Colonic mucosa (tissue), 4 donors: ENCODE data around the gene SLC29A2. TPM values are rescaled to one million over a fixed set of nuclear protein-coding genes. Genes with fewer than 3 reads are reported as not detected.

Experiments
- DNase-seq: peaks from one replicate; pipeline ENCODE4 v3.0.0-alpha.2; 2020
- H3K27ac ChIP-seq: fragments of 200-600 bp; one replicate; pipeline ENCODE4 v1.8.0; 2021
- H3K27me3 ChIP-seq: fragments of 200-600 bp; one replicate; pipeline ENCODE4 v1.8.0; 2021
- H3K36me3 ChIP-seq: fragments of 200-600 bp; one replicate; pipeline ENCODE4 v1.8.0; 2021
- H3K4me1 ChIP-seq: fragments of 200-600 bp; one replicate; pipeline ENCODE4 v1.8.0; 2021; ENCODE audit warnings: mild to moderate bottlenecking
- H3K4me3 ChIP-seq: fragments of 200-600 bp; one replicate; pipeline ENCODE4 v1.8.0; 2021
- H3K9ac ChIP-seq, 2 donors: one replicate each; pipeline ENCODE4 v1.7.0; 2013; ENCODE audit warnings: control low read depth in 2 of 2, low read depth in 2 of 2, low read length in 2 of 2
- H3K9me3 ChIP-seq: fragments of 200-600 bp; one replicate; pipeline ENCODE4 v1.8.0; 2021
- CTCF ChIP-seq: fragments of 200-600 bp; IDR thresholded peaks from one replicate; pipeline ENCODE4 v1.8.0; 2022; ENCODE audit warnings: antibody characterized with exemption, mild to moderate bottlenecking
- intact Hi-C: fragments of 100-400 bp; cut with DNase I; formaldehyde crosslinking; loops from one replicate; pipeline ENCODE4 v1.14.1; 2022
- total RNA-seq, 2 donors: library from RNA; stranded (reverse); fragmentation: NEBNext Ultra II Directional in 1 of 2; extraction: Animal tissue kit (Norgen Biotek cat#: 25700) in 1 of 2; gene quantifications; one replicate each; pipeline ENCODE4 v1.2.1, GENCODE V29; 2021
- donor health status: healthy.
- donor health status: DM: no; HTN: no; CAD: no.
- donor health status: DM: no; HTN: no; CAD: no.

SLC29A2 gene
- total RNA-seq, 2 donors from 2014 or later: 20.2 to 28.3 TPM

- H3K27me3 ChIP-seq: no peaks in the 10 kb centered on the region
- no peaks in the 10 kb centered on the region for H3K36me3 ChIP-seq
- no peak overlapping the region for H3K4me3 ChIP-seq
- H3K4me1 ChIP-seq: no peaks in the 10 kb centered on the region
- H3K9me3 ChIP-seq: no peaks in the 10 kb centered on the region
- H3K9ac ChIP-seq: no peak overlapping the region
- intact Hi-C loops: no loop called here
- DNase-seq: no peak
- H3K27ac ChIP-seq: no peak overlapping the region
- TF ChIP-seq CTCF: no peak
These were observed 1.7 kb upstream of the SLC29A2 start for GRCh38 chr11:66373265-66373664.

GRCh38 chr11:66369073-66369894 is 2.3 kb downstream of the SLC29A2 start:
- no peaks in the 10 kb centered on the region for H3K36me3 ChIP-seq
- intact Hi-C loops: no loop called here
- H3K27me3 ChIP-seq: no peaks in the 10 kb centered on the region
- no peaks in the 10 kb centered on the region for H3K9me3 ChIP-seq
- no peak overlapping the region for H3K4me3 ChIP-seq
- TF ChIP-seq CTCF: no peak
- no peak for DNase-seq
- H3K9ac ChIP-seq: peak overlapping the region in 1 of 2 donors; percentile 58
- H3K27ac ChIP-seq: no peak overlapping the region
- no peaks in the 10 kb centered on the region for H3K4me1 ChIP-seq

GRCh38 chr11:66368484-66368883 is 3.1 kb downstream of the SLC29A2 start:
- Histone ChIP-seq H3K36me3 (no peaks in the 10 kb centered on the region), H3K4me3 (no peak overlapping the region), H3K9me3 (no peaks in the 10 kb centered on the region), H3K27me3 (no peaks in the 10 kb centered on the region), H3K27ac (no peak overlapping the region), H3K4me1 (no peaks in the 10 kb centered on the region), H3K9ac (no peak overlapping the region)
- no peak for TF ChIP-seq CTCF
- intact Hi-C loops: no loop called here
- no peak for DNase-seq

- no peak for TF ChIP-seq CTCF
- intact Hi-C loops: no loop called here
- Histone ChIP-seq H3K27ac (no peak overlapping the region), H3K9me3 (no peaks in the 10 kb centered on the region), H3K4me1 (no peaks in the 10 kb centered on the region), H3K9ac (no peak overlapping the region), H3K36me3 (no peaks in the 10 kb centered on the region), H3K4me3 (no peak overlapping the region), H3K27me3 (no peaks in the 10 kb centered on the region)
- DNase-seq: no peak
These were observed 3.8 kb downstream of the SLC29A2 start for GRCh38 chr11:66367561-66368312.

GRCh38 chr11:66366844-66367477 is 4.6 kb downstream of the SLC29A2 start:
- Histone ChIP-seq H3K27ac (no peak overlapping the region), H3K4me3 (no peak overlapping the region), H3K9me3 (no peaks in the 10 kb centered on the region), H3K36me3 (no peaks in the 10 kb centered on the region), H3K4me1 (no peaks in the 10 kb centered on the region), H3K27me3 (no peaks in the 10 kb centered on the region), H3K9ac (peak overlapping the region in 1 of 2 donors; percentile 30)
- intact Hi-C loops: no loop called here
- no peak for DNase-seq
- no peak for TF ChIP-seq CTCF
